HEK293T (cell line): ENCODE results near the gene CD82.

Experiments
- CTCF ChIA-PET: fragments of 350-600 bp; formaldehyde crosslinking; extraction: SDS; loops from one replicate; lab custom pipeline; 2021; ENCODE audit warnings: antibody characterized with exemption, inconsistent platforms; lab: Yijun Ruan, JAX
- POLR2A ChIA-PET: fragments of 350-600 bp; formaldehyde crosslinking; extraction: SDS; loops from one replicate; lab custom pipeline; 2020; ENCODE audit warnings: antibody characterized with exemption, inconsistent platforms; lab: Yijun Ruan, JAX
- DNase-seq: peaks from one replicate; pipeline ENCODE4 v3.0.0; 2012; ENCODE audit warnings: mixed read lengths; ENCODE audit errors: extremely low spot score
- ARNT ChIP-seq: fragments of 450-650 bp; IDR thresholded peaks from 2 replicates; pipeline ENCODE4 v1.6.1; 2017; ENCODE audit warnings: mild to moderate bottlenecking
- BHLHE40 ChIP-seq: fragments of 450-650 bp; IDR thresholded peaks from 2 replicates; pipeline ENCODE4 v1.6.1; 2016; ENCODE audit warnings: mild to moderate bottlenecking, moderate library complexity, borderline replicate concordance
- CTBP1 ChIP-seq: fragments of 450-650 bp; IDR thresholded peaks from 2 replicates; pipeline ENCODE4 v1.6.1; 2016; ENCODE audit warnings: borderline replicate concordance
- ELF4 ChIP-seq: fragments of 450-650 bp; IDR thresholded peaks from 2 replicates; pipeline ENCODE4 v1.6.1; 2017; ENCODE audit warnings: antibody characterized with exemption
- FOXA1 ChIP-seq: fragments of 450-650 bp; IDR thresholded peaks from 2 replicates; pipeline ENCODE4 v1.6.1; 2016; ENCODE audit warnings: mild to moderate bottlenecking
- FOXK2 ChIP-seq: fragments of 450-650 bp; IDR thresholded peaks from 2 replicates; pipeline ENCODE4 v1.6.1; 2016; ENCODE audit warnings: mild to moderate bottlenecking
- FOXM1 ChIP-seq: fragments of 450-650 bp; IDR thresholded peaks from 2 replicates; pipeline ENCODE4 v1.6.1; 2017; ENCODE audit warnings: mild to moderate bottlenecking, borderline replicate concordance
- HDGF ChIP-seq: fragments of 450-650 bp; IDR thresholded peaks from 2 replicates; pipeline ENCODE4 v1.6.1; 2017; ENCODE audit warnings: antibody characterized with exemption, borderline replicate concordance
- L3MBTL2 ChIP-seq: fragments of 450-650 bp; conservative IDR thresholded peaks from 2 replicates; pipeline ENCODE4 v1.6.1; 2016; ENCODE audit warnings: mild to moderate bottlenecking
- LEF1 ChIP-seq: fragments of 450-650 bp; IDR thresholded peaks from 2 replicates; pipeline ENCODE4 v1.6.1; 2017; ENCODE audit warnings: mild to moderate bottlenecking, borderline replicate concordance
- NFRKB ChIP-seq: fragments of 450-650 bp; IDR thresholded peaks from 2 replicates; pipeline ENCODE4 v1.6.1; 2016; ENCODE audit warnings: mild to moderate bottlenecking, moderate library complexity
- SP1 ChIP-seq: fragments of 450-650 bp; IDR thresholded peaks from 2 replicates; pipeline ENCODE4 v1.6.1; 2017
- SUZ12 ChIP-seq: fragments of 450-650 bp; IDR thresholded peaks from 2 replicates; pipeline ENCODE4 v1.6.1; 2016; ENCODE audit warnings: mild to moderate bottlenecking
- TARDBP ChIP-seq: fragments of 450-650 bp; IDR thresholded peaks from 2 replicates; pipeline ENCODE4 v1.6.1; 2016
- ZNF384 ChIP-seq: fragments of 450-650 bp; IDR thresholded peaks from 2 replicates; pipeline ENCODE4 v1.6.1; 2016
- TF ChIP-seq, protein P1 (sequence below): fragments of 450-650 bp; IDR thresholded peaks from 2 replicates; pipeline ENCODE4 v1.6.1; 2016

The CD82 gene

DNA sequence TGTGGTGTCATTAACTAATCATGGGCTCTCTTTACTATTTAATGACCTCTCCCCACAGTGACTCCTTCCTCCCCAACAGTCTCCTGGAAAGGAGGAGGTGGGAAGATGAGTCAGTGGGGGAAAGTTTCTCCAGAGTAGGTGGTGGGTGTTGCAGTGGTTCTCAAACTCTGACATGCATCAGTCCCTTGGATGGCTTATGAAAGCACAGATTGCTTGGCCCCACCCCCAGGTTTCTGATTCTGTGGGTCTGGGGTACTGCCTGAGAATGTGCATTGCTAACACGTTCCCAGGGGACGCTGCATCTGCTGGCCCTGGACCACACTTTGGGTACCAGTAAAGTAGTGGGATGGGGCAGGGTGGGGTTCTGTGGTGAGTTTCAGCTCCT lies 9.8 kb downstream of the CD82 start:
- CTCF ChIA-PET: interaction anchor here (0.6 kb wide), 1 partner anchor 20 kb away, joined by 3 read pairs; no protein-coding TSS in a partner anchor
- TF ChIP-seq FOXA1 (no peak), LEF1 (no peak), ARNT (no peak), FOXM1 (no peak), BHLHE40 (no peak), NFRKB (no peak), FOXK2 (no peak), L3MBTL2 (no peak), ELF4 (no peak), SP1 (no peak), ZNF384 (no peak)
- TF ChIP-seq, protein P1, sequence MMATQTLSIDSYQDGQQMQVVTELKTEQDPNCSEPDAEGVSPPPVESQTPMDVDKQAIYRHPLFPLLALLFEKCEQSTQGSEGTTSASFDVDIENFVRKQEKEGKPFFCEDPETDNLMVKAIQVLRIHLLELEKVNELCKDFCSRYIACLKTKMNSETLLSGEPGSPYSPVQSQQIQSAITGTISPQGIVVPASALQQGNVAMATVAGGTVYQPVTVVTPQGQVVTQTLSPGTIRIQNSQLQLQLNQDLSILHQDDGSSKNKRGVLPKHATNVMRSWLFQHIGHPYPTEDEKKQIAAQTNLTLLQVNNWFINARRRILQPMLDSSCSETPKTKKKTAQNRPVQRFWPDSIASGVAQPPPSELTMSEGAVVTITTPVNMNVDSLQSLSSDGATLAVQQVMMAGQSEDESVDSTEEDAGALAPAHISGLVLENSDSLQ: no peak
- POLR2A ChIA-PET: no interaction called here
- no peak for DNase-seq

DNA sequence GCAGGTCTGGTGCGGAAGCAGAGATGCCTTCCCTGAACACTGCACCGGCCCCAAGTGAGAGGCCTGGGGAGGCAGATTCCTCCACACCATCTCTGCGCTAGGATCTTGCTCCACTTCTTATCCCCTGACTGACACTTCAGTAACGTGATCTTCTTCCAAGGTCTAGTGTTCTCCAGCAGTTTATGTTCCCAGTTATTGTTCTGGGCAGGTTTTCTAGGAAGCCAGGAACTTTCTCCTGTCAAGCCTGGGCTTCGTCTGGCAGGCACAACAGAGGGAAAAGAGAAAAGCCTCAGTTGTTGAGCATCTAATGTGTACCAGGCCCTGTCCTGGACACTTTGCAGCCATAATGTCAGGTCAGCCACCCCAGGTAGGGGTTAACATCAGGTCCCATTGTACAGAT lies 10.5 kb downstream of the CD82 start:
- no peak for DNase-seq
- CTCF ChIA-PET: interaction anchor here (0.8 kb wide), 1 partner anchor 360 kb away, joined by 3 read pairs; no protein-coding TSS in a partner anchor
- TF ChIP-seq HDGF (no peak), TARDBP (no peak), SP1 (no peak), CTBP1 (no peak), ARNT (no peak), BHLHE40 (no peak), ELF4 (no peak), FOXA1 (no peak), SUZ12 (no peak), ZNF384 (no peak), LEF1 (no peak)
- TF ChIP-seq, protein P1: no peak
- POLR2A ChIA-PET: no interaction called here

DNA sequence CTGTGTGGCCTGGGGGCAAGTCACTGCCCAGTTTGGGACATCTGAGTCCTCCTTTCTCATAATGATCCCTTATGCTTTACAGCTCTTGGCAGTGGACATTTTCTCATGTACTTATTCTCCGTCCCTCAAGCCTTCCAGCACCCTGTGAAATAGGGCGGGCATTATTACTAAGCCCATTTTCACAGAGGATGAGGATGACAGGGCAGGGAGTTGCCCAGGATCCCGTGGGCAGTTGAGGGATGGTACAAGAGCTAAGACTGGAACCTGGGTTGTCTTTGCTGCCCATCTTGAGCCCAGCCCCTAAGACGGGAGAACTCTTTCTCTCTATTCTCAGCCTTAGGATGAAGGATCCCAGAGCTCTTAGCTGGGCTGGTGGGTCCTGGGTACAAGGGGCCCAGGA lies 11.2 kb downstream of the CD82 start:
- CTCF ChIA-PET: interaction anchor here (0.8 kb wide), 1 partner anchor 360 kb away, joined by 3 read pairs; no protein-coding TSS in a partner anchor
- no peak for TF ChIP-seq BHLHE40
- no peak for TF ChIP-seq FOXM1
- no peak for TF ChIP-seq SUZ12
- no peak for TF ChIP-seq TARDBP
- TF ChIP-seq ZNF384: no peak
- no peak for TF ChIP-seq CTBP1
- TF ChIP-seq NFRKB: no peak
- TF ChIP-seq FOXK2: no peak
- TF ChIP-seq ARNT: no peak
- TF ChIP-seq, protein P1: no peak
- TF ChIP-seq ELF4: no peak
- no peak for TF ChIP-seq HDGF
- TF ChIP-seq L3MBTL2: no peak
- no peak for TF ChIP-seq SP1
- TF ChIP-seq FOXA1: no peak
- no peak for TF ChIP-seq LEF1

DNA sequence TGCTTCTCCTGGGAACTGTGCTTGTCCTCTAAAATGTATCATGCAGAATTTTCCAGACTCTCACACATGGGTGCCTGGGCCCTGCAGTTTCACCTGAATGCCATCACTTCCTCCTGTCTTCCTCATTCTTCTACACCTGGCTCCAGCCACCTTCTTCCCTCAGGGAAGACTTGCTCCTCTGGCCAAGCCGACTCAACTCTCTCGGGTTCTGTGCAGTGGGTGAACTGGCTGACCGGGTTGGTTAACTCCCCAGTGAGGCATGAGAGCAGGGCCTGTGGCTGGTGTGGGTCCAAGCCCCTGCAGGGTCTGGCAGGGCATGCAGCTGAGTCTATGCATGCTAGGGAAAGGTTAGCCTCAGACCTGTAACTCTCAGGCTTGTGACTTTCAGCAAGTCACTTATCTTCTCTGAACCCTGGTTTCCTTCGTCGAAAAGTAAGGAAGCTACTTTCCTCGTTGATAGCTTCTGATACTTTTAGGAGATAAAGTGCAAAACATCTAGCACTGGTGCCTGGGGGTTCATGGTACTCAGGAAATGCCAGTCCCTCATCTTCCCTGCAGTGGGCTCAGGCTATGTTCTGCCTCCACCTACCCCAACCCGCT lies 11.9 kb downstream of the CD82 start:
- no peak for DNase-seq
- no peak for TF ChIP-seq ELF4
- no peak for TF ChIP-seq CTBP1
- TF ChIP-seq L3MBTL2: no peak
- TF ChIP-seq ZNF384: no peak
- TF ChIP-seq SP1: no peak
- no peak for TF ChIP-seq FOXK2
- no peak for TF ChIP-seq LEF1
- TF ChIP-seq FOXM1: no peak
- no peak for TF ChIP-seq HDGF
- TF ChIP-seq, protein P1: no peak
- no peak for TF ChIP-seq NFRKB
- CTCF ChIA-PET: interaction anchor here (0.9 kb wide), 1 partner anchor 12 kb away, joined by 3 read pairs; no protein-coding TSS in a partner anchor
- POLR2A ChIA-PET: no interaction called here

More for the DNA sequence above, 11.2 kb downstream of the CD82 start:
- no peak for DNase-seq
- POLR2A ChIA-PET: no interaction called here

DNA sequence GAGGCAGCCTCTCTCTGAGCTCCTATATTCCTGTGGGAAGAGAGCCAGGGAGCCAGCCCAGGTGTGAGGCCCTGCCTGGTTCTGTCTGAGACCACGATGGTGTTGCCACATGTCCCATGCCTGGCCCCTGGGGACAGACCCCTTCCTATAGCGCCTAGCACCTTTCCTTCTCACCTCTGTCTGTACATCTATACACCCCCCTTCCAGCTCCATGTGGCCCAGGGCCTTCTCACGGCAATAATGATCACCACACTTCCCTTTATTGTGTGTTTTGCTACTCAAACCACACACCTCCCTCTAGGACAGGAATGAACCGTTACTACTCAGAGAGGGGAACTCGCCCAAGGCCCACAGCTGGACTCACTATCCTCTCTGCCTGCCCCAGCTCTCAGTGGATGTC lies 12.8 kb downstream of the CD82 start:
- TF ChIP-seq ZNF384: no peak
- no peak for TF ChIP-seq CTBP1
- TF ChIP-seq SP1: no peak
- TF ChIP-seq NFRKB: no peak
- no peak for TF ChIP-seq HDGF
- TF ChIP-seq FOXA1: no peak
- no peak for TF ChIP-seq ELF4
- TF ChIP-seq BHLHE40: no peak
- TF ChIP-seq ARNT: no peak
- no peak for TF ChIP-seq FOXK2
- no peak for TF ChIP-seq SUZ12
- DNase-seq: no peak
- CTCF ChIA-PET: interaction anchor here (0.9 kb wide), 1 partner anchor 11 kb away, joined by 3 read pairs; no protein-coding TSS in a partner anchor
- POLR2A ChIA-PET: no interaction called here
